GM12892 (cell line): ENCODE data around the gene EPS15.
"Not testable (repeated sequence)": the region's sequence is repeated elsewhere in the genome, so short reads cannot be mapped to it uniquely, and the experiment has no call there.

Source experiments
- POLR2A ChIP-seq: IDR thresholded peaks from 2 replicates; pipeline ENCODE4 v1.6.1; 2011; ENCODE audit warnings: low read depth, low read length, control low read depth
- POLR2AphosphoS5 ChIP-seq: IDR thresholded peaks from 2 replicates; pipeline ENCODE4 v1.6.1; 2011; ENCODE audit warnings: low read depth, low read length, control low read depth

DNA sequence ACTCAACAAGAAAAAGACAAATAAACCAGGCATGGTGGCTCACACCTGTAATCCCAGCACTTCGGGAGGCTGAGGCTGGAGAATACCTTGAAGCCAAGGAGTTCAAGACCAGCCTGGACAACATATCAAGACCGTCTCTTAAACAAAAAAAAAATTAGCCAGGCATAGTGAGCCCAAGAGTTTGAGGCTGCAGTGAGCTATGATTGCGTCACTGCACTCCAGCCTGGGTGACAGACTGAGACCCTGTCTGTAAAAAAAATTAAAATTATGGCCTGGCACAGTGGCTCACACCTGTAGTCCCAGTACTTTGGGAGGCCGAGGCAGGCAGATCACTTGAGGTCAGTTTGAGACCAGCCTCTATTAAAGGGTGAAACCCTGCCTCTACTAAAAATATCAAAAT, 11.4 kb upstream of the EPS15 start:
- not testable (repeated sequence) for TF ChIP-seq POLR2A, POLR2AphosphoS5
